ENCODE data around the gene GULP1.

GULP1 gene

DNA sequence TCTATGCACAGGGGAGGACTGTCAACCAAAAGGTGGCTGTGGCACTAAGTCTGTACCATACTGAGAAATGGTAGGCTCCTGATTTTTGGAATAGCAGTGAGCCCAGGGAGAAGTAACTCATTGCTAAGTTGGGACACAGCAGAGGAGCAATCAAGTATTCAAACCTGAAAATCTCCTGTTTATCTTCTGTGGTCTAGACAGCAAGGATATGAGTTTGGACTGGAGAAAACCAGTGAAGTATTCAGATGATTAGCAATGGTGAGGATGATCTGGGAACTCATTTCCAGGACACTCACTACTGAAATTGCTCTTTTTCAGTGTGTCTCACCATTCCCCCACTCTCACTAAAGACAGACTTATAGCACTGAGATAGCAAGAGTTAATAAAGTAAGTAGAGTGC, 112.0 kb downstream of the GULP1 start:
- Histone ChIP-seq H3K27me3 (no peaks in the 10 kb centered on the region), H3K27ac (no peak overlapping the region), H3K4me1 (no peaks in the 10 kb centered on the region), H3K36me3 (no peaks in the 10 kb centered on the region), H3K9me3 (peaks cover 0 to 15% (median 3%) of the 10 kb centered on the region in 3 donors), H3K4me3 (no peak overlapping the region)
- TF ChIP-seq, protein P1, sequence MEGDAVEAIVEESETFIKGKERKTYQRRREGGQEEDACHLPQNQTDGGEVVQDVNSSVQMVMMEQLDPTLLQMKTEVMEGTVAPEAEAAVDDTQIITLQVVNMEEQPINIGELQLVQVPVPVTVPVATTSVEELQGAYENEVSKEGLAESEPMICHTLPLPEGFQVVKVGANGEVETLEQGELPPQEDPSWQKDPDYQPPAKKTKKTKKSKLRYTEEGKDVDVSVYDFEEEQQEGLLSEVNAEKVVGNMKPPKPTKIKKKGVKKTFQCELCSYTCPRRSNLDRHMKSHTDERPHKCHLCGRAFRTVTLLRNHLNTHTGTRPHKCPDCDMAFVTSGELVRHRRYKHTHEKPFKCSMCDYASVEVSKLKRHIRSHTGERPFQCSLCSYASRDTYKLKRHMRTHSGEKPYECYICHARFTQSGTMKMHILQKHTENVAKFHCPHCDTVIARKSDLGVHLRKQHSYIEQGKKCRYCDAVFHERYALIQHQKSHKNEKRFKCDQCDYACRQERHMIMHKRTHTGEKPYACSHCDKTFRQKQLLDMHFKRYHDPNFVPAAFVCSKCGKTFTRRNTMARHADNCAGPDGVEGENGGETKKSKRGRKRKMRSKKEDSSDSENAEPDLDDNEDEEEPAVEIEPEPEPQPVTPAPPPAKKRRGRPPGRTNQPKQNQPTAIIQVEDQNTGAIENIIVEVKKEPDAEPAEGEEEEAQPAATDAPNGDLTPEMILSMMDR (IDR thresholded peaks at IDR 0.05) = no peak
- DNase-seq = no peak
- intact Hi-C loops (cut with DNase I; ENCODE audit: low total_unique reads) = no loop called here

- H3K4me3 ChIP-seq = no peak overlapping the region
- TF ChIP-seq, protein P1 (IDR thresholded peaks at IDR 0.05) = no peak
- H3K4me1 ChIP-seq = no peaks in the 10 kb centered on the region
- H3K27me3 ChIP-seq = no peaks in the 10 kb centered on the region
- intact Hi-C loops (cut with DNase I; ENCODE audit: low total_unique reads) = no loop called here
- no peak overlapping the region for H3K27ac ChIP-seq
- peaks cover 0 to 15% (median 3%) of the 10 kb centered on the region in 3 donors for H3K9me3 ChIP-seq
- DNase-seq = no peak
- no peaks in the 10 kb centered on the region for H3K36me3 ChIP-seq
These were observed 112.8 kb downstream of the GULP1 start for GRCh38 chr2:188404341-188405004.

GRCh38 chr2:188406414-188406813, 114.7 kb downstream of the GULP1 start:
- Histone ChIP-seq H3K4me3 (no peak overlapping the region), H3K27me3 (no peaks in the 10 kb centered on the region), H3K4me1 (no peaks in the 10 kb centered on the region), H3K9me3 (peaks cover 0 to 15% (median 3%) of the 10 kb centered on the region in 3 donors), H3K36me3 (no peaks in the 10 kb centered on the region), H3K27ac (no peak overlapping the region)
- no peak for DNase-seq
- TF ChIP-seq, protein P1 (IDR thresholded peaks at IDR 0.05) = no peak
- intact Hi-C loops (cut with DNase I; ENCODE audit: low total_unique reads) = no loop called here

DNA sequence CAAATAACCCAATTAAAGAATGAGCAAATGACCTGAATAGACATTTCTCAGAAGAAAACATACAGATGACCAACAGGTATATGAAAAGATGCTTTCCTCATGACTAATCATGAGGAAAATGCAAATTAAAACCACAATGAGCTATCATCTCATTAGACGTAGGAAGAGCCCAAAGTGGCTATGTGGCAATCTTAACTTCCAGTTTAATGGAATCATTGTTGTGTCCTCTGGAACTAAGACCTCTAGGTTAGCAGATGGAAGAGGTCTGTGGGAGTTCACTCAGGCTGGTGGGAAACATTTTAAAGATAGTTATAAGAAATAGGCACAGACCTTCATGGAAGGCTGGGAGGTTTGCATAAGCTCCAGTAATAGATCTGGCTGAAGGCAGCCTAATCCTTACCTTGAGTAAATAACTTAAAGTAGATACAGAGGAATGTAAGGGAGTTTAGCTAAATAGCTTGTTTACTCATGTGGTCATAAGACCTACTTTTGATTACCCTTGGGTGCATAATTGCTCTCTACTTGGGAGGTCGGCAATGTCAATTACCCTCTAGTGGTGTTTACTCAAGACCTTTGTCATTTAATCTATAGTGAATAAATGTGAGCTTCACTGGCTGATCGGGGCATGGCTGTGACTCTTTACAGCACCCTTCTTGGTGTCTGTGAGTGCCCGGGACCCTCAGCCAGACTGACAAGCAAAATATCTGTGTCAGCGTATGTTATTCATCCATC, 119.0 kb downstream of the GULP1 start:
- no peak overlapping the region for H3K4me3 ChIP-seq
- H3K27me3 ChIP-seq = no peaks in the 10 kb centered on the region
- H3K4me1 ChIP-seq = peaks cover 0 to 14% (median 0%) of the 10 kb centered on the region in 4 donors
- intact Hi-C loops (cut with DNase I; ENCODE audit: low total_unique reads) = no loop called here
- no peak overlapping the region for H3K27ac ChIP-seq
- TF ChIP-seq, protein P1 (IDR thresholded peaks at IDR 0.05) = no peak
- no peaks in the 10 kb centered on the region for H3K36me3 ChIP-seq
- H3K9me3 ChIP-seq = peaks cover 0 to 15% (median 0%) of the 10 kb centered on the region in 3 donors
- DNase-seq = no peak

DNA sequence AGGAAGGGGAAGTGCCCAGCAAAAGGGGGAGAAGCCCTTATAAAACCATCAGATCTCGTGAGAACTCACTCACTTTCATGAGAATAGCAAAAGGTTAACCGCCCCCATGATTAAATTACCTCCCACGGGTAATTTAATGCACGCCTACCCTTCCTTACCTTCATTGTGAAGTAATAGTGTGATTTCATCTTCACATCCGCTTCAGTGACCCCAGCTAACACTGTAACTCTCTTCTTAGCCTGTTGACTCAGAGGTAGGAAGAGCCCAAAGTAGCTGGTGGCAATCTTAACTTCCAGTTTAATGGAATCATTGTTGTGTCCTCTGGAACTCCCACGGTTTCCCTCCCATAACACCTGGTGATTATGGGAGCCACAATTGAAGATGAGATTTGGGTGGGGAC, 120.5 kb downstream of the GULP1 start:
- no peaks in the 10 kb centered on the region for H3K27me3 ChIP-seq
- H3K36me3 ChIP-seq = no peaks in the 10 kb centered on the region
- no peak overlapping the region for H3K4me3 ChIP-seq
- H3K4me1 ChIP-seq = peaks cover 0 to 18% (median 2%) of the 10 kb centered on the region in 4 donors
- intact Hi-C loops (cut with DNase I; ENCODE audit: low total_unique reads) = no loop called here
- DNase-seq = no peak
- TF ChIP-seq, protein P1 (IDR thresholded peaks at IDR 0.05) = no peak
- H3K9me3 ChIP-seq = peaks cover 0 to 3% (median 0%) of the 10 kb centered on the region in 3 donors
- H3K27ac ChIP-seq = no peak overlapping the region

All from tibial artery (tissue), 4 donors.